ENCODE data around the gene PDZD2.

DNA sequence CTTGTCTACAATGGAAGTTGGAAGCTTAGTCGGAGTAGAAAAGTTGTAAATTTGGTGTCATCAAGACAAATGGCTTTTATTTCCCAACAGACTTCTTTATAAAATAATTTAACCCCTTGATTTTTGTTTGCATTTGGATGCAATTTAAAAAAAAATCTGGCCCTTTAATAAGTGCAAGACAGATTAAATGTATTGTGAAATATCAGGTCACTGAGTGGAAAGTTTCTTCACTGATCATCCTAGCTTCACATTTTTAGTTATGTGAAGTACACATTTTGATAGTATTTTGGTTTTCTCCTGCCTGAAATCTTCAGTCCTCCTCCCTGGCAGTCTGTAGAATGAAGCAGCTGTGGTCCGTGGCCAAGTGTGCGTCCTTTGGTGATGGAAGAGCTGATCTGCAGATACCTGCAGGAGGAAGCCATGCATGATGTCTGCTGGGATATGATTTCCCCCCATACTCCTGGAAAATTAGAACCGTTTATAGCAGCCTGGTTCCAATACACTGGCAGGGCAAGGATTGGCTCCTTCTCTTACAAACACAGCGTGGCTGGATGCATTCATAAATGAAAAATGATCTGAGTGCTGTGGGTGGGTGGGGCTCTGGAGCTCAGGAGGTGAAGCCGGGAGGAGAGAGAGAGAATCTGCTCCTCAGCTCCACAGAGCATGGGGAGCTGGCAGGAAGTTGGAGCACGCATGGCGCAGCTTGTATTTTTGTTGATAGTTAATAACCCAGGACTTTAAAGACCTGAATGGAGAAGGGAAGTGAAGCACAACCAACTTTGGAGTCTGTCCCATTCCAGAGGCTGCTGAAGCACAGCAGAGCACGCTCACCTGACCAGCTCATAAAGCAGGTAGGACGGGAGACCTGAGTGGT lies 296.8 kb downstream of the PDZD2 start:
- TF ChIP-seq, protein P1, sequence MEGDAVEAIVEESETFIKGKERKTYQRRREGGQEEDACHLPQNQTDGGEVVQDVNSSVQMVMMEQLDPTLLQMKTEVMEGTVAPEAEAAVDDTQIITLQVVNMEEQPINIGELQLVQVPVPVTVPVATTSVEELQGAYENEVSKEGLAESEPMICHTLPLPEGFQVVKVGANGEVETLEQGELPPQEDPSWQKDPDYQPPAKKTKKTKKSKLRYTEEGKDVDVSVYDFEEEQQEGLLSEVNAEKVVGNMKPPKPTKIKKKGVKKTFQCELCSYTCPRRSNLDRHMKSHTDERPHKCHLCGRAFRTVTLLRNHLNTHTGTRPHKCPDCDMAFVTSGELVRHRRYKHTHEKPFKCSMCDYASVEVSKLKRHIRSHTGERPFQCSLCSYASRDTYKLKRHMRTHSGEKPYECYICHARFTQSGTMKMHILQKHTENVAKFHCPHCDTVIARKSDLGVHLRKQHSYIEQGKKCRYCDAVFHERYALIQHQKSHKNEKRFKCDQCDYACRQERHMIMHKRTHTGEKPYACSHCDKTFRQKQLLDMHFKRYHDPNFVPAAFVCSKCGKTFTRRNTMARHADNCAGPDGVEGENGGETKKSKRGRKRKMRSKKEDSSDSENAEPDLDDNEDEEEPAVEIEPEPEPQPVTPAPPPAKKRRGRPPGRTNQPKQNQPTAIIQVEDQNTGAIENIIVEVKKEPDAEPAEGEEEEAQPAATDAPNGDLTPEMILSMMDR (IDR thresholded peaks at IDR 0.05; ENCODE audit: poor library complexity): no peak
- no peak for TF ChIP-seq EZH2 (IDR thresholded peaks at IDR 0.05; ENCODE audit: borderline replicate concordance)

All from hepatocyte (in vitro differentiated cells).